ENCODE data around the gene HOMER2.

Gene HOMER2

DNA sequence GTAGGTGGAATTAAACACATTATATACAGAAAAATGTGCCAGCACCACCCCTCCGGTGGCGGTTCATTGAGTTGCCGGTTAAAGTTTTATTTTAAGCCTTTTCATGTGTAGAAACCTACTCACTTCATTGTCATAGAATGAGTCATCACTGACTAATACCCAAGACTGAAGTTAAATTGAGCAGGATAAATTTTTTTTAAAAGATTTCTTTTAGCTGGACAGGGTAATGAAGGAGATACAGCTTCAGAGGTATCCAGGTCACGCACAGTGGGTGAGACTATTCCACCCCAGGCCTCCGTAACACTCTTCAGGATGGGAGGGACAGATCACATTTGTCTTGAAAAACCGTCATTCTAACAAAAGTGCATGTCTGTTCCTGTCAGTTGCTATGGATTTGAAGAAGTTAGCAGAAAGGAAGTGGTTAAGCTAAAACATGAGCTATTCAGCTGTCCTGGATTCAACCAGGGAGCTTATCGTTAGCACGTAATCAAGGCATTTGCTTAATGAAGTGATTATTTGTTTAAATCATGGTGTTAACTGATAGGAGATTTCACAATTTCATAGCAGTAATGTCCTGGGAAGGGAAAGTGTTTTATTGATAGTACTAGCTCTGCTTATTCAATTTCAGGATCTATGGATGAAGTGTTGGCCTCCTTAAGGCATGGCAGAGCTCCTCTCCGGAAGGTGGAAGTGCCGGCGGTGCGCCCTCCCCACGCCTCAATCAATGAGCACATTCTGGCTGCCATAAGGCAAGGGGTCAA, 119.7 kb downstream of the HOMER2 start:
- H3K79me1 ChIP-seq (ENCODE audit: low read depth, low read length) = no peaks in the 10 kb centered on the region
- H3K4me3 ChIP-seq (ENCODE audit: low read length in 2 of 2) = no peak overlapping the region
- H3K9ac ChIP-seq (ENCODE audit: low read depth, low read length, poor library complexity) = no peak overlapping the region
- no peak overlapping the region for H2AK5ac ChIP-seq (ENCODE audit: low read depth, low read length)
- H3K4ac ChIP-seq (ENCODE audit: low read length) = no peak overlapping the region
- peaks cover 23 to 92% of the 10 kb centered on the region in 2 donors for H3K36me3 ChIP-seq (replicated peaks in 1 of 2; ENCODE audit: control insufficient read depth in 2 of 2, insufficient read depth in 2 of 2, low read length in 2 of 2)
- no peak overlapping the region for H3K23ac ChIP-seq (ENCODE audit: low read depth, low read length, poor library complexity)
- H2BK15ac ChIP-seq (ENCODE audit: low read length) = no peak overlapping the region
- DNase-seq (ENCODE audit: low spot score) = no peak
- no peaks in the 10 kb centered on the region for H3K27me3 ChIP-seq (ENCODE audit: control insufficient read depth in 3 of 3, insufficient read depth in 3 of 3, low read depth in 1 of 3, low read length in 3 of 3)
- H4K8ac ChIP-seq (ENCODE audit: low read depth, low read length) = no peak overlapping the region
- no peak overlapping the region for H2AFZ ChIP-seq (ENCODE audit: low read length)
- no peak overlapping the region for H2BK12ac ChIP-seq (ENCODE audit: low read length)
- no peak overlapping the region for H3K4me2 ChIP-seq (ENCODE audit: insufficient read depth, low read length, poor library complexity, severe bottlenecking)
- peaks cover 0 to 3% of the 10 kb centered on the region in 2 donors for H3K4me1 ChIP-seq (ENCODE audit: control insufficient read depth in 2 of 2, insufficient read depth in 1 of 2, low read depth in 1 of 2, low read length in 2 of 2)
- WGBS, 2 donors (ENCODE audit: extremely low coverage in 2 of 2, insufficient read length in 2 of 2, insufficient replicate concordance in 1 of 2) = no CpG with 5 or more reads among the region's 13 CpGs
- no peak overlapping the region for H4K91ac ChIP-seq (ENCODE audit: low read depth, low read length, poor library complexity)
- H3K9me3 ChIP-seq (replicated peaks in 1 of 2; ENCODE audit: control insufficient read depth in 2 of 2, insufficient read depth in 1 of 2, low read depth in 1 of 2, low read length in 2 of 2) = peaks cover 0 to 5% of the 10 kb centered on the region in 2 donors
- no peak overlapping the region for H3K18ac ChIP-seq (ENCODE audit: low read length)
- no peak overlapping the region for H3K14ac ChIP-seq (ENCODE audit: low read length)
- H3K27ac ChIP-seq (replicated peaks; ENCODE audit: low read length) = no peak overlapping the region
- no peak overlapping the region for H2BK120ac ChIP-seq (ENCODE audit: low read depth, low read length)
- no peak overlapping the region for H2BK5ac ChIP-seq (ENCODE audit: low read length)

DNA sequence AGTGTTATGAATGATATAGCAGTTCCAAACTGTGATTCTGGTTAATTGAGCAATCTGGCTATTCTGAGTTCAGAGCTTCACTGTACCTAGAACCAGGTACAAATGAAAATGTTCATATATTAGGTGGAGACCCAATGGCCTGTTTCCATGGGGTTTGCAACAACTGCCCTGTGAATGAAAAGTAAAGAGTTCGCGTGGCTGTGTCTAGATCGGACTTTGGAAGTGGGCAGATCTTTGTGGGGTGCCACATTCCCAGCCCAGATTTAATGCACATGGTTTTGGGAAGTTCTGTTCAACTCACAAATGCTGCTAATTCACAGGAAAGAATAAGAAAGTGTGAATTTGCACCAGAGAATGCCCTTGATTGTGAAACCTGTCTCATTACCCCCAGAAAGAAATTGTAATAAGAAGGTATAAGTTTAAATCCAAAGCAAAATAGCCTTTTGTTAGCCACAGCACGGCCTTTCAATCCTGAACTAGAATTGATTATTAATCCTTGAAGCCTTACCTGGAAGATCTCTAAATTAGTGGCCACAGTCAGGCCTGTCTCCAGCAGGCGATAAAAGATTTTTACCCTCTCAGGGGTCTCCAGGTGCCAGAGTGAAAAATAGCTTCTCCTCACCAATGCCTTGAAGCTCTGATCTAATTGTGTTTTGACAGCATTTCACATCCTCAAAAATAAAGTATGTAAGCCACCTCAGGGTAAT, 120.5 kb downstream of the HOMER2 start:
- Histone ChIP-seq H2BK12ac (ENCODE audit: low read length) (no peak overlapping the region), H3K9ac (ENCODE audit: low read depth, low read length, poor library complexity) (no peak overlapping the region), H2AK5ac (ENCODE audit: low read depth, low read length) (no peak overlapping the region), H2BK120ac (ENCODE audit: low read depth, low read length) (no peak overlapping the region), H4K8ac (ENCODE audit: low read depth, low read length) (no peak overlapping the region), H3K79me1 (ENCODE audit: low read depth, low read length) (no peaks in the 10 kb centered on the region), H2BK5ac (ENCODE audit: low read length) (no peak overlapping the region), H3K4me3 (ENCODE audit: low read length in 2 of 2) (no peak overlapping the region), H4K91ac (ENCODE audit: low read depth, low read length, poor library complexity) (no peak overlapping the region), H3K18ac (ENCODE audit: low read length) (no peak overlapping the region), H3K4me2 (ENCODE audit: insufficient read depth, low read length, poor library complexity, severe bottlenecking) (no peak overlapping the region), H3K9me3 (replicated peaks in 1 of 2; ENCODE audit: control insufficient read depth in 2 of 2, insufficient read depth in 1 of 2, low read depth in 1 of 2, low read length in 2 of 2) (peaks cover 0 to 5% of the 10 kb centered on the region in 2 donors), H3K4ac (ENCODE audit: low read length) (no peak overlapping the region), H3K14ac (ENCODE audit: low read length) (no peak overlapping the region), H2BK15ac (ENCODE audit: low read length) (no peak overlapping the region), H3K27ac (replicated peaks; ENCODE audit: low read length) (no peak overlapping the region), H3K36me3 (replicated peaks in 1 of 2; ENCODE audit: control insufficient read depth in 2 of 2, insufficient read depth in 2 of 2, low read length in 2 of 2) (peaks cover 23 to 92% of the 10 kb centered on the region in 2 donors), H3K4me1 (ENCODE audit: control insufficient read depth in 2 of 2, insufficient read depth in 1 of 2, low read depth in 1 of 2, low read length in 2 of 2) (peaks cover 0 to 3% of the 10 kb centered on the region in 2 donors), H2AFZ (ENCODE audit: low read length) (no peak overlapping the region), H3K23ac (ENCODE audit: low read depth, low read length, poor library complexity) (no peak overlapping the region), H3K27me3 (ENCODE audit: control insufficient read depth in 3 of 3, insufficient read depth in 3 of 3, low read depth in 1 of 3, low read length in 3 of 3) (no peaks in the 10 kb centered on the region)
- no CpG with 5 or more reads among the region's 5 CpGs for WGBS, 2 donors (ENCODE audit: extremely low coverage in 2 of 2, insufficient read length in 2 of 2, insufficient replicate concordance in 1 of 2)
- DNase-seq (ENCODE audit: low spot score) = no peak

DNA sequence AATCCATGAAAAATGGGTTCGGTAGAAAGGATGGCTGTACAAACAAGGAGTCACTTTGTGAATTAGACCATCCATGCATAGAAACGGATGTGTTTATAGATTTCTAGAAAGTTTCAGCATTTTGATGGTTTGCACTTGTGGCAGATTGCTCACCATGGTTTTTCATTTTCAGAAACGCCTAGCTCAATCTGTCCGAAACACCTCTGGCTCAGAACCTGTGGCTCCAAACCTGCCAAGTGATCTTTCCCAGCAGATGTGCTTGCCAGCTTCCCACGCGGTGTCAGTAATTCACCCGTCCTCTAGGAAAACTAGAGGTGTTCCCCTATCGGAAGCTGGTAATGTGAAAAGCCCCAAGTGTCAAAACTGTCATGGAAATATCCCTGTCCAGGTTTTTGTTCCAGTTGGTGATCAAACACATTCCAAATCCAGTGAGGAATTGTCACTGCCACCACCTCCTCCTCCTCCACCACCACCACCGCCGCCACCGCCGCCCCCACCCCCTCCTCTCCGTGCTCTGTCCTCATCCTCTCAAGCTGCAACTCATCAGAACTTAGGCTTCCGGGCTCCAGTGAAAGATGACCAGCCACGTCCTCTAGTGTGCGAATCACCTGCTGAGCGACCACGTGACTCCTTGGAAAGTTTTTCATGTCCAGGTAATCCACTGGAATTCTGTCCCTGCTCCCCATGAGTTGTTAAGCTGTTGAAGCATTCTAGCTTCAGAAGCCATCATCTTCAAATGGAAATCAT, 121.9 kb downstream of the HOMER2 start:
- no peak overlapping the region for H3K4me2 ChIP-seq (ENCODE audit: insufficient read depth, low read length, poor library complexity, severe bottlenecking)
- no peak overlapping the region for H4K91ac ChIP-seq (ENCODE audit: low read depth, low read length, poor library complexity)
- H3K9ac ChIP-seq (ENCODE audit: low read depth, low read length, poor library complexity) = no peak overlapping the region
- H3K4me1 ChIP-seq (ENCODE audit: control insufficient read depth in 2 of 2, insufficient read depth in 1 of 2, low read depth in 1 of 2, low read length in 2 of 2) = peaks cover 0 to 3% of the 10 kb centered on the region in 2 donors
- H3K79me1 ChIP-seq (ENCODE audit: low read depth, low read length) = no peaks in the 10 kb centered on the region
- DNase-seq (ENCODE audit: low spot score) = no peak
- no peak overlapping the region for H2BK5ac ChIP-seq (ENCODE audit: low read length)
- WGBS, 2 donors (ENCODE audit: extremely low coverage in 2 of 2, insufficient read length in 2 of 2, insufficient replicate concordance in 1 of 2) = no CpG with 5 or more reads among the region's 18 CpGs
- no peak overlapping the region for H3K23ac ChIP-seq (ENCODE audit: low read depth, low read length, poor library complexity)
- H3K9me3 ChIP-seq (replicated peaks in 1 of 2; ENCODE audit: control insufficient read depth in 2 of 2, insufficient read depth in 1 of 2, low read depth in 1 of 2, low read length in 2 of 2) = no peaks in the 10 kb centered on the region
- no peak overlapping the region for H2AK5ac ChIP-seq (ENCODE audit: low read depth, low read length)
- no peak overlapping the region for H2BK12ac ChIP-seq (ENCODE audit: low read length)
- no peaks in the 10 kb centered on the region for H3K27me3 ChIP-seq (ENCODE audit: control insufficient read depth in 3 of 3, insufficient read depth in 3 of 3, low read depth in 1 of 3, low read length in 3 of 3)
- H3K14ac ChIP-seq (ENCODE audit: low read length) = no peak overlapping the region
- no peak overlapping the region for H2BK120ac ChIP-seq (ENCODE audit: low read depth, low read length)
- H3K4ac ChIP-seq (ENCODE audit: low read length) = no peak overlapping the region
- H2BK15ac ChIP-seq (ENCODE audit: low read length) = no peak overlapping the region
- H3K18ac ChIP-seq (ENCODE audit: low read length) = no peak overlapping the region
- no peak overlapping the region for H4K8ac ChIP-seq (ENCODE audit: low read depth, low read length)
- H2AFZ ChIP-seq (ENCODE audit: low read length) = no peak overlapping the region
- peaks cover 20 to 92% of the 10 kb centered on the region in 2 donors for H3K36me3 ChIP-seq (replicated peaks in 1 of 2; ENCODE audit: control insufficient read depth in 2 of 2, insufficient read depth in 2 of 2, low read length in 2 of 2)
- H3K27ac ChIP-seq (replicated peaks; ENCODE audit: low read length) = no peak overlapping the region
- H3K4me3 ChIP-seq (ENCODE audit: low read length in 2 of 2) = no peak overlapping the region

DNA sequence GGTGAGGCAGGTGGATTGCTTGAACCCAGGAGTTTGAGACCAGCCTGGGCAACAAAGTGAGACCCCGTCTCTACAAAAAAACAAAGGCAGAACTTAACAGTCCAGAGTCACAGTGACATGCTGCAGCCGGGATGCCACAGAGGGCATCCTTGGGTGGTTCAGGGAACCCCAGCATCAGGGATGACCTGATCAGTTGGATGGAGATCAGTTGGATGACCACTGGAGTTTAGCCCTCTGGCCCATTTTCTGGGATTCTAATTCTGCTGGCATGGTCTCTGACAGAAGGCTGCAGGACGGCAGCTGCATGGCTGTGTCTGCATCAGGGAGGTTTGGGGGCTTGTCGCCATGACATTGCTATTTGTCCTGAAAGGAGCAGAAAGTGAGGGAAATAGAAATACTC, 123.3 kb downstream of the HOMER2 start:
- H3K4me3 ChIP-seq (ENCODE audit: low read length in 2 of 2) = peak overlapping the region in 1 of 2 donors; percentile 66
- H3K4me1 ChIP-seq (ENCODE audit: control insufficient read depth in 2 of 2, insufficient read depth in 1 of 2, low read depth in 1 of 2, low read length in 2 of 2) = peaks cover 0 to 3% of the 10 kb centered on the region in 2 donors
- H3K27ac ChIP-seq (replicated peaks; ENCODE audit: low read length) = no peak overlapping the region
- H3K4me2 ChIP-seq (ENCODE audit: insufficient read depth, low read length, poor library complexity, severe bottlenecking) = no peak overlapping the region
- no peak overlapping the region for H4K8ac ChIP-seq (ENCODE audit: low read depth, low read length)
- no peak overlapping the region for H3K14ac ChIP-seq (ENCODE audit: low read length)
- H2BK15ac ChIP-seq (ENCODE audit: low read length) = no peak overlapping the region
- no peak overlapping the region for H2AK5ac ChIP-seq (ENCODE audit: low read depth, low read length)
- H2BK5ac ChIP-seq (ENCODE audit: low read length) = no peak overlapping the region
- no peak overlapping the region for H3K9ac ChIP-seq (ENCODE audit: low read depth, low read length, poor library complexity)
- WGBS, 2 donors (ENCODE audit: extremely low coverage in 2 of 2, insufficient read length in 2 of 2, insufficient replicate concordance in 1 of 2) = no CpG with 5 or more reads among the region's 4 CpGs
- H2BK120ac ChIP-seq (ENCODE audit: low read depth, low read length) = no peak overlapping the region
- no peak overlapping the region for H2AFZ ChIP-seq (ENCODE audit: low read length)
- H3K18ac ChIP-seq (ENCODE audit: low read length) = no peak overlapping the region
- H3K4ac ChIP-seq (ENCODE audit: low read length) = no peak overlapping the region
- H2BK12ac ChIP-seq (ENCODE audit: low read length) = no peak overlapping the region
- peaks cover 14 to 91% of the 10 kb centered on the region in 2 donors for H3K36me3 ChIP-seq (replicated peaks in 1 of 2; ENCODE audit: control insufficient read depth in 2 of 2, insufficient read depth in 2 of 2, low read length in 2 of 2)
- H3K23ac ChIP-seq (ENCODE audit: low read depth, low read length, poor library complexity) = peak overlapping the region; percentile 28
- no peak for DNase-seq (ENCODE audit: low spot score)
- no peaks in the 10 kb centered on the region for H3K27me3 ChIP-seq (ENCODE audit: control insufficient read depth in 3 of 3, insufficient read depth in 3 of 3, low read depth in 1 of 3, low read length in 3 of 3)
- H3K79me1 ChIP-seq (ENCODE audit: low read depth, low read length) = no peaks in the 10 kb centered on the region
- no peaks in the 10 kb centered on the region for H3K9me3 ChIP-seq (replicated peaks in 1 of 2; ENCODE audit: control insufficient read depth in 2 of 2, insufficient read depth in 1 of 2, low read depth in 1 of 2, low read length in 2 of 2)
- no peak overlapping the region for H4K91ac ChIP-seq (ENCODE audit: low read depth, low read length, poor library complexity)

All from neuronal stem cell (in vitro differentiated cells).